Measurements from ENCODE around the gene TM2D1.
A peak's percentile ranks its signal among the peaks of the same experiment; 100 is the strongest.

The TM2D1 gene

GRCh38 chr1:61724813-61725694 is at the start of gene TM2D1:
Gene TM2D1, minus strand, starts transcription at chr1:61725141. Its CDS starts 21 bp downstream, at chr1:61725120.
- DNase-seq (ENCODE audit: low spot score in 2 of 2) (peak; percentile 71 to 74), ATAC-seq (replicated peaks; ENCODE audit: extremely low read depth, poor library complexity, severe bottlenecking) (peak; percentile 94)
- Mint-ChIP-seq H3K36me3 (ENCODE audit: insufficient read depth) (peaks cover 15% of the 10 kb centered on the region), H3K27me3 (no peaks in the 10 kb centered on the region), H3K9me3 (no peaks in the 10 kb centered on the region), H3K27ac (ENCODE audit: low read depth) (peak within 1 kb of the TSS; percentile 98), H3K4me1 (peaks cover 26% of the 10 kb centered on the region), H3K4me3 (peak within 1 kb of the TSS; percentile 99)

GRCh38 chr1:61770131-61770530 is 45.2 kb upstream of the TM2D1 start:
- Mint-ChIP-seq H3K4me3 (no peak overlapping the region), H3K27me3 (no peaks in the 10 kb centered on the region), H3K9me3 (no peaks in the 10 kb centered on the region), H3K4me1 (no peaks in the 10 kb centered on the region), H3K27ac (ENCODE audit: low read depth) (no peak overlapping the region), H3K36me3 (ENCODE audit: insufficient read depth) (peaks cover 19% of the 10 kb centered on the region)
- DNase-seq (ENCODE audit: low spot score in 2 of 2), result no peak
- ATAC-seq (replicated peaks; ENCODE audit: extremely low read depth, poor library complexity, severe bottlenecking), result no peak

- Mint-ChIP-seq H3K9me3 (no peaks in the 10 kb centered on the region), H3K27ac (ENCODE audit: low read depth) (no peak overlapping the region), H3K4me1 (peaks cover 5% of the 10 kb centered on the region), H3K4me3 (no peak overlapping the region), H3K36me3 (ENCODE audit: insufficient read depth) (peaks cover 3% of the 10 kb centered on the region), H3K27me3 (no peaks in the 10 kb centered on the region)
- DNase-seq (ENCODE audit: low spot score in 2 of 2) (no peak), ATAC-seq (replicated peaks; ENCODE audit: extremely low read depth, poor library complexity, severe bottlenecking) (no peak)
Observed at GRCh38 chr1:61757950-61758349, 33.0 kb upstream of the TM2D1 start.

- H3K36me3 Mint-ChIP-seq (ENCODE audit: insufficient read depth), result peaks cover 3% of the 10 kb centered on the region
- H3K27me3 Mint-ChIP-seq, result no peaks in the 10 kb centered on the region
- no peak for DNase-seq (ENCODE audit: low spot score in 2 of 2)
- peaks cover 5% of the 10 kb centered on the region for H3K4me1 Mint-ChIP-seq
- ATAC-seq (replicated peaks; ENCODE audit: extremely low read depth, poor library complexity, severe bottlenecking), result no peak
- no peak overlapping the region for H3K27ac Mint-ChIP-seq (ENCODE audit: low read depth)
- no peaks in the 10 kb centered on the region for H3K9me3 Mint-ChIP-seq
- no peak overlapping the region for H3K4me3 Mint-ChIP-seq
Observed at GRCh38 chr1:61756773-61757172, 31.8 kb upstream of the TM2D1 start.

- no peak overlapping the region for H3K4me3 Mint-ChIP-seq
- H3K4me1 Mint-ChIP-seq, result peaks cover 5% of the 10 kb centered on the region
- DNase-seq (ENCODE audit: low spot score in 2 of 2) (no peak), ATAC-seq (replicated peaks; ENCODE audit: extremely low read depth, poor library complexity, severe bottlenecking) (no peak)
- no peaks in the 10 kb centered on the region for H3K27me3 Mint-ChIP-seq
- H3K36me3 Mint-ChIP-seq (ENCODE audit: insufficient read depth), result no peaks in the 10 kb centered on the region
- no peaks in the 10 kb centered on the region for H3K9me3 Mint-ChIP-seq
- H3K27ac Mint-ChIP-seq (ENCODE audit: low read depth), result no peak overlapping the region
Observed at GRCh38 chr1:61754545-61754944, 29.6 kb upstream of the TM2D1 start.

GRCh38 chr1:61753998-61754508 is 29.1 kb upstream of the TM2D1 start:
- H3K27me3 Mint-ChIP-seq, result no peaks in the 10 kb centered on the region

GRCh38 chr1:61752921-61753389 is 28.0 kb upstream of the TM2D1 start:
- DNase-seq (ENCODE audit: low spot score in 2 of 2) (no peak), ATAC-seq (replicated peaks; ENCODE audit: extremely low read depth, poor library complexity, severe bottlenecking) (no peak)
- Mint-ChIP-seq H3K4me3 (no peak overlapping the region), H3K27ac (ENCODE audit: low read depth) (no peak overlapping the region), H3K4me1 (peaks cover 5% of the 10 kb centered on the region), H3K27me3 (no peaks in the 10 kb centered on the region), H3K9me3 (no peaks in the 10 kb centered on the region), H3K36me3 (ENCODE audit: insufficient read depth) (peaks cover 1% of the 10 kb centered on the region)

More at GRCh38 chr1:61753998-61754508, 29.1 kb upstream of the TM2D1 start:
- DNase-seq (ENCODE audit: low spot score in 2 of 2) (no peak), ATAC-seq (replicated peaks; ENCODE audit: extremely low read depth, poor library complexity, severe bottlenecking) (no peak)
- H3K9me3 Mint-ChIP-seq, result no peaks in the 10 kb centered on the region
- no peaks in the 10 kb centered on the region for H3K36me3 Mint-ChIP-seq (ENCODE audit: insufficient read depth)
- no peak overlapping the region for H3K27ac Mint-ChIP-seq (ENCODE audit: low read depth)
- peaks cover 5% of the 10 kb centered on the region for H3K4me1 Mint-ChIP-seq
- H3K4me3 Mint-ChIP-seq, result no peak overlapping the region

GRCh38 chr1:61749574-61749973 is 24.6 kb upstream of the TM2D1 start:
- DNase-seq (ENCODE audit: low spot score in 2 of 2), result no peak
- no peak for ATAC-seq (replicated peaks; ENCODE audit: extremely low read depth, poor library complexity, severe bottlenecking)
- Mint-ChIP-seq H3K9me3 (no peaks in the 10 kb centered on the region), H3K27me3 (no peaks in the 10 kb centered on the region), H3K36me3 (ENCODE audit: insufficient read depth) (peaks cover 1% of the 10 kb centered on the region), H3K27ac (ENCODE audit: low read depth) (no peak overlapping the region), H3K4me3 (no peak overlapping the region), H3K4me1 (no peaks in the 10 kb centered on the region)

- no peak for ATAC-seq (replicated peaks; ENCODE audit: extremely low read depth, poor library complexity, severe bottlenecking)
- DNase-seq (ENCODE audit: low spot score in 2 of 2), result no peak
Observed at GRCh38 chr1:61748566-61748965, 23.6 kb upstream of the TM2D1 start.

GRCh38 chr1:61746813-61747212 is 21.9 kb upstream of the TM2D1 start:
- DNase-seq (ENCODE audit: low spot score in 2 of 2), result no peak
- Mint-ChIP-seq H3K27me3 (no peaks in the 10 kb centered on the region), H3K36me3 (ENCODE audit: insufficient read depth) (peaks cover 5% of the 10 kb centered on the region), H3K4me3 (no peak overlapping the region), H3K27ac (ENCODE audit: low read depth) (no peak overlapping the region), H3K9me3 (no peaks in the 10 kb centered on the region), H3K4me1 (peaks cover 15% of the 10 kb centered on the region)
- no peak for ATAC-seq (replicated peaks; ENCODE audit: extremely low read depth, poor library complexity, severe bottlenecking)

More at GRCh38 chr1:61748566-61748965, 23.6 kb upstream of the TM2D1 start:
- H3K36me3 Mint-ChIP-seq (ENCODE audit: insufficient read depth), result peaks cover 1% of the 10 kb centered on the region
- H3K27me3 Mint-ChIP-seq, result no peaks in the 10 kb centered on the region
- H3K4me3 Mint-ChIP-seq, result no peak overlapping the region
- no peak overlapping the region for H3K27ac Mint-ChIP-seq (ENCODE audit: low read depth)
- no peaks in the 10 kb centered on the region for H3K9me3 Mint-ChIP-seq
- H3K4me1 Mint-ChIP-seq, result peaks cover 10% of the 10 kb centered on the region

GRCh38 chr1:61743716-61744580 is 19.0 kb upstream of the TM2D1 start:
- H3K9me3 Mint-ChIP-seq, result no peaks in the 10 kb centered on the region
- peak overlapping the region; percentile 19 for H3K27ac Mint-ChIP-seq (ENCODE audit: low read depth)
- no peaks in the 10 kb centered on the region for H3K27me3 Mint-ChIP-seq
- no peak for DNase-seq (ENCODE audit: low spot score in 2 of 2)
- ATAC-seq (replicated peaks; ENCODE audit: extremely low read depth, poor library complexity, severe bottlenecking), result no peak
- H3K4me1 Mint-ChIP-seq, result peaks cover 22% of the 10 kb centered on the region
- H3K36me3 Mint-ChIP-seq (ENCODE audit: insufficient read depth), result peaks cover 5% of the 10 kb centered on the region
- H3K4me3 Mint-ChIP-seq, result peak overlapping the region; percentile 91

- ATAC-seq (replicated peaks; ENCODE audit: extremely low read depth, poor library complexity, severe bottlenecking), result no peak
- Mint-ChIP-seq H3K4me3 (peak overlapping the region; percentile 91), H3K27ac (ENCODE audit: low read depth) (peak overlapping the region; percentile 19), H3K36me3 (ENCODE audit: insufficient read depth) (peaks cover 4% of the 10 kb centered on the region), H3K9me3 (no peaks in the 10 kb centered on the region), H3K27me3 (no peaks in the 10 kb centered on the region), H3K4me1 (peaks cover 22% of the 10 kb centered on the region)
- DNase-seq (ENCODE audit: low spot score in 2 of 2), result no peak
Observed at GRCh38 chr1:61743431-61743705, 18.4 kb upstream of the TM2D1 start.
